Lower leg skin (tissue), 4 donors: ENCODE results near the gene PANK3. TPM values are rescaled to one million over a fixed set of nuclear protein-coding genes. Genes with fewer than 3 reads are reported as not detected.

Source experiments
- DNase-seq, 2 donors: peaks; one replicate each; pipeline ENCODE4 v3.0.0-alpha.2; 2019; ENCODE audit warnings: low spot score in 2 of 2
- H3K4me3 ChIP-seq: fragments of 200-600 bp; sonication (generic); 2 replicates; pipeline ENCODE4 v1.5.1; 2017; ENCODE audit warnings: mild to moderate bottlenecking, low read depth; ENCODE audit not compliant: poor library complexity, severe bottlenecking
- CTCF ChIP-seq, 3 donors: fragments of 450-650 bp; IDR thresholded peaks; one replicate each; pipeline ENCODE4 v1.5.1; 2016; ENCODE audit warnings: antibody characterized with exemption in 3 of 3, mild to moderate bottlenecking in 3 of 3, moderate library complexity in 2 of 3
- POLR2A ChIP-seq, 2 donors: fragments of 450-650 bp; IDR thresholded peaks; one replicate each; pipeline ENCODE4 v1.6.1; 2016 to 2017; ENCODE audit warnings: antibody characterized with exemption in 2 of 2, mild to moderate bottlenecking in 1 of 2, moderate library complexity in 1 of 2
- WGBS, 2 donors: methylation state at CpG; one replicate each; pipeline ENCODE4 v1.1.5; 2018; 5-methylcytosine and 5-hydroxymethylcytosine counted together
- intact Hi-C: fragments of 100-400 bp; cut with DNase I; formaldehyde crosslinking; loops from one replicate; pipeline ENCODE4 v1.15.0; 2023; ENCODE audit warnings: low total_unique reads
- total RNA-seq, 4 donors: library from RNA; depleted of rRNA; stranded (reverse); fragments of >200 nt; gene quantifications; one replicate each; pipeline ENCODE4 v1.1.0, GENCODE V29; 2016

PANK3 gene
- total RNA-seq, 4 donors from 2014 or later: 31.3 to 46.2 (median 38.2) TPM

GRCh38 chr5:168570490-168571328 is 8.5 kb downstream of the PANK3 start:
- H3K4me3 ChIP-seq: no peak overlapping the region
- intact Hi-C loops: no loop called here
- no peak for DNase-seq
- 88% methylated on average over 11 of the region's 11 CpGs for WGBS, 2 donors
- TF ChIP-seq CTCF (IDR thresholded peaks at IDR 0.05) (no peak), POLR2A (IDR thresholded peaks at IDR 0.05) (no peak)

- no peak for DNase-seq
- 94 to 98% methylated on average over 6 of the region's 6 CpGs for WGBS, 2 donors
- TF ChIP-seq POLR2A (IDR thresholded peaks at IDR 0.05): no peak
- TF ChIP-seq CTCF (IDR thresholded peaks at IDR 0.05): no peak
- intact Hi-C loops: no loop called here
- no peak overlapping the region for H3K4me3 ChIP-seq
Measured at GRCh38 chr5:168568738-168569137, 10.4 kb downstream of the PANK3 start.

- WGBS, 2 donors: 93 to 94% methylated on average over 1 of the region's 1 CpG
Measured at GRCh38 chr5:168563959-168564358, 15.2 kb downstream of the PANK3 start.

GRCh38 chr5:168562279-168562678 is 16.9 kb downstream of the PANK3 start:
- TF ChIP-seq CTCF (IDR thresholded peaks at IDR 0.05) (no peak), POLR2A (IDR thresholded peaks at IDR 0.05) (no peak)
- no peak for DNase-seq
- H3K4me3 ChIP-seq: no peak overlapping the region
- intact Hi-C loops: no loop called here
- 80 to 89% methylated on average over 2 of the region's 2 CpGs for WGBS, 2 donors

More at GRCh38 chr5:168563959-168564358, 15.2 kb downstream of the PANK3 start:
- TF ChIP-seq POLR2A (IDR thresholded peaks at IDR 0.05) (no peak), CTCF (IDR thresholded peaks at IDR 0.05) (no peak)
- intact Hi-C loops: no loop called here
- DNase-seq: no peak
- no peak overlapping the region for H3K4me3 ChIP-seq

GRCh38 chr5:168557389-168557788 is 21.8 kb downstream of the PANK3 start:
- WGBS, 2 donors: 93 to 98% methylated on average over 2 of the region's 2 CpGs
- TF ChIP-seq POLR2A (IDR thresholded peaks at IDR 0.05): no peak
- TF ChIP-seq CTCF (IDR thresholded peaks at IDR 0.05): no peak
- no peak for DNase-seq
- intact Hi-C loops: no loop called here
- no peak overlapping the region for H3K4me3 ChIP-seq
